Erythroblast (primary cell): ENCODE measurements around the gene ASB12.

Source experiments
- DNase-seq, 2 experiments: peaks; one replicate each; lab custom pipeline; 2025; lab: John Stamatoyannopoulos, UW
- GATA1 ChIP-seq: IDR thresholded peaks from 2 replicates; pipeline ENCODE4 v1.6.1; 2011; ENCODE audit warnings: low read depth, mild to moderate bottlenecking, control low read depth, low read length, moderate library complexity
- POLR2A ChIP-seq: IDR thresholded peaks from 2 replicates; pipeline ENCODE4 v1.6.1; 2011; ENCODE audit warnings: mild to moderate bottlenecking, low read length

The ASB12 gene

DNA sequence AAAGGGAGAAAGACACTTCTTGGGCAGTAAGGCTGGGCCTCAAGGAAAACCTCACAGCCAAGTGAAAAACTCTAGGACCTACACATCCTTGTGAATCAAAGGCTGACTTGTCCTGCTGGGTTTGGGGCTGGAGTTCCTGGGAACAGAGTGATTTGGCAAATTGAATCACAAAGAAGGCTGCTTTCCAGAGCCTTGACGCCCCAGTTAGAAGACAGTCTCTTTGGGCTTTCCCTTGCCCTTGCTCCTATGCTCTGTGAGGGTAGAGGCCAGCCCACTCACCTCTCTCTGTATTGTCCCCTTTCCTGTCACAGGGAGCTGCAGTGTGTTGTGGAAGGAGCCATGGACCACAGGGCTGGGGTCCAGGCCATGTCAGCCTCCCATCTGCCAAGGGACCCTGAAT lies 34.5 kb downstream of the ASB12 start:
- TF ChIP-seq POLR2A, result no peak
- no peak for TF ChIP-seq GATA1
- DNase-seq, result no peak

DNA sequence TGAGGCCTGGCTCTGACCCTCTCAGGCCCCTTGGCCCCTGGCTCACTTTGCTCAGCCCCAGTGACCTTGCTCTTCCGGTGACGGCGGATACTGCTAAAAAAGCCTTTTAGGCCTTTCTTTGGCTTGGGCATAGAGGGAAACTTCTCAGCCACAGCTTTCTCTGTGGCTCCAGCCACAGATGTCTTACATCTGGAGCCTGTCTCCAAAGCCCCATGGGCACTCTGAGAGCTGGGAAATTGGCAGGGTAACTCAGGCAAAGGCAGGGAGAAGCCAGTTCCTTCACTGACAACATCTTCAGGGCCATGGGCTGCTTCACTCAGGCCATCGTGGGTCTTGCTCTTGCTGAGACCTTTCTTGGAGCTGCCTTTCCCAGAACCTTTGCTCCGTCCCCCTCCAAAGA lies 37.7 kb downstream of the ASB12 start:
- TF ChIP-seq POLR2A, result no peak
- TF ChIP-seq GATA1, result no peak
- no peak for DNase-seq

GRCh38 chrX:64192040-64192439 lies 38.4 kb downstream of the ASB12 start:
- no peak for DNase-seq
- TF ChIP-seq GATA1 (no peak), POLR2A (no peak)

GRCh38 chrX:64191281-64192010 lies 39.0 kb downstream of the ASB12 start:
- TF ChIP-seq POLR2A (no peak), GATA1 (no peak)
- DNase-seq, result no peak

- DNase-seq, result no peak
- TF ChIP-seq POLR2A (no peak), GATA1 (no peak)
These were observed 40.2 kb downstream of the ASB12 start for GRCh38 chrX:64190136-64190740.

GRCh38 chrX:64188901-64189300 lies 41.5 kb downstream of the ASB12 start:
- no peak for DNase-seq
- TF ChIP-seq POLR2A (no peak), GATA1 (no peak)

DNA sequence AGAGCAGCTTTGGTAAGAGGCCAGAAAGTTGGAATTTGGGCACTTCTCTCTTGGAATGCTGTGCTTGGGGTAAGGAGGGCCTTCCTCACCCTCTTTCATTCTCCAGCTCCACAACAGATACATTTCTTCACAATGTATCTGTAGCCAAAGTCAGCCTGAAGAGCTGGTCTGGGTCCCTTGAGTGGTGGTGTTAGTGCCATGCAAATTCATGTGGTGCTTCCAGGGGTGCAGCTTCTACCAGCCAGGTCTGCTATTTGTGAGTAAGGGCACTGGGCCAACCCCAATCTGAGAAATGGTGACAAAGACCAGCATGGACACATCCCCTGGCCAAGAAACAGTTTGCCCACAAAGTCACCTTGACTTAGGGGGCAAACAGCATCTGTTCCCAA lies 42.7 kb downstream of the ASB12 start:
- no peak for DNase-seq

DNA sequence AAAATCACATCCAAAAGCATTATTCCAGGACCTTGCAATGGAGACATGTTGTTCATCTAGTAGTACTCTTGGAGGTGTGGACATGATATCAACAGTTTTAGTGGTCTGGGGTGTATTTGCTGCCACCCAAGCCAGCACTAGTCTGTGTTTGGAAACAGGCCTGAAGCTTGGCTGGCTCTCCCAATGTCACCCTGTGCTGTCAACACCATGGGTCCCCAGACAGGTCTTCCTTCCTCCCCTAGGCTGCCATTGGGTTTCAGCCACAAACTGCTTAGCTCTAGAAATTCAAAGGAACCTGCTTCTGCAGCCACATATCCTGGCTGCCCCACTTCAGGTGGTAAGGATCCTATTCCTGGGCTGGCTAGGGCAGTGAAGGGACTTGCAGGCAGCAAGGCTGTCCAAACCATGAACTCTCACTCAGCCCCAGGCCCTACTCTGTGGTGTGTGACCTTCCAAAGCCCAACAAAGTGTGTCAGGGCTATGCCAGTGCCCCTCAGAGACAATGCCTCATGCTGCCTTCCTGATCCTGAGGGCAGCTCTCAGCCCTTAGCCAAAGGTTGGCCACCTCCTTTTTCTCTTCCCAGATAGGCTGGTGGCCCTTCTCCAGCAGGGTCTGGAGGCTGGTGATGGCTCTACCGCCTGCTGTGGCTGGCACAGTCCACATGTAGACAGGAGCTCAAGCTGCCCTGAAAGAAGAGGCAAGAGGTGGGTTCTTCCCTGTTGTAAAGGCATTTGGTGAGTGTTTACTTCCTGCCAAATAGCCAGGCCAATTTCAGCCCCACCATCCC lies 43.2 kb downstream of the ASB12 start:
- TF ChIP-seq POLR2A (no peak), GATA1 (no peak)

More for the DNA sequence above, 42.7 kb downstream of the ASB12 start:
- TF ChIP-seq GATA1 (no peak), POLR2A (no peak)

DNA sequence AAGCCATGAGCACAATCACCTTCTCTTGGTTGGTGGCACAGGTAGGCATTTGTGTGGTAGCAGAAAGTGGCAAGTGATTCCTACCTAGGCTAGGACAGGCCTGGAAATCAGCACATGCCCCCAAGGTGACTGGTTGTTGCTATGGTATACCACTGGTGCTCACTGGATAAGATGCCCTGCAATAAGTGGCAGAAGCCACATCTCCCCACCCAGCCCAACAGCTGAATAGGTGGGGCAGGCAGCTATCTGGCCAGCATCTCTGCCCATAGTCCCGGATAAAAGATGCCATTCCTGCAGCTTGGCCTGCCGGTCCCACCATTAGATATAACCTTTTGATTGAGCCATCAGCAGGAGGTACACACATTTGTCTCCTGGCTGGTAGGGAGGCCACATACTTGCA lies 46.0 kb downstream of the ASB12 start:
- TF ChIP-seq GATA1, result no peak
- no peak for TF ChIP-seq POLR2A
- DNase-seq, result no peak

More for the DNA sequence above, 43.2 kb downstream of the ASB12 start:
- no peak for DNase-seq

DNA sequence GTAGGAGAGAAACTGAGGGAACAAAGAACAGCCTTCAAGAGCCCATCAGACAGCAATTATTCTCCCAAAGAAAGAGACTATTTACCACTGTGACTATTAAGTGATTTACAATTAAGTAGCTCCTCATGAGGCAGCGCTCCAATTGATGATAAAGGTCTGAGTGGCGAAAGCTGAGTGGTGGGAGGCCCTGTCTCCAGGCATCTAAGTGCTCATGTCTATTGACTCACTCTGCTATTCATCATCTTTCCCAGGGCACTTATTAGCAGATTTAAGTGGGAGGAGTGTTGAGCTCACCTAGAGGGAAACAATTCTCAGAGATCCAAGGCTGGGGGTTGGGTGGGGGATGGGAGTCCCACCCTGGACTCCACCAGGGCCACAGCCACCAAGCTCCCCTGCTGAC lies 48.2 kb downstream of the ASB12 start:
- TF ChIP-seq POLR2A, result no peak
- TF ChIP-seq GATA1, result no peak
- DNase-seq, result no peak

GRCh38 chrX:64176876-64177275 lies 53.5 kb downstream of the ASB12 start:
- TF ChIP-seq GATA1 (no peak), POLR2A (no peak)
- DNase-seq, result no peak
